ENCODE measurements around the gene NXPH3. TPM values are rescaled to one million over a fixed set of nuclear protein-coding genes. Genes with fewer than 3 reads are reported as not detected.

Gene NXPH3
- total and polyA plus RNA-seq, 2 donors (not counting 3 experiments of a cell fraction or from before 2014, with no cell fraction given), result 1.7 to 2.0 TPM

DNA sequence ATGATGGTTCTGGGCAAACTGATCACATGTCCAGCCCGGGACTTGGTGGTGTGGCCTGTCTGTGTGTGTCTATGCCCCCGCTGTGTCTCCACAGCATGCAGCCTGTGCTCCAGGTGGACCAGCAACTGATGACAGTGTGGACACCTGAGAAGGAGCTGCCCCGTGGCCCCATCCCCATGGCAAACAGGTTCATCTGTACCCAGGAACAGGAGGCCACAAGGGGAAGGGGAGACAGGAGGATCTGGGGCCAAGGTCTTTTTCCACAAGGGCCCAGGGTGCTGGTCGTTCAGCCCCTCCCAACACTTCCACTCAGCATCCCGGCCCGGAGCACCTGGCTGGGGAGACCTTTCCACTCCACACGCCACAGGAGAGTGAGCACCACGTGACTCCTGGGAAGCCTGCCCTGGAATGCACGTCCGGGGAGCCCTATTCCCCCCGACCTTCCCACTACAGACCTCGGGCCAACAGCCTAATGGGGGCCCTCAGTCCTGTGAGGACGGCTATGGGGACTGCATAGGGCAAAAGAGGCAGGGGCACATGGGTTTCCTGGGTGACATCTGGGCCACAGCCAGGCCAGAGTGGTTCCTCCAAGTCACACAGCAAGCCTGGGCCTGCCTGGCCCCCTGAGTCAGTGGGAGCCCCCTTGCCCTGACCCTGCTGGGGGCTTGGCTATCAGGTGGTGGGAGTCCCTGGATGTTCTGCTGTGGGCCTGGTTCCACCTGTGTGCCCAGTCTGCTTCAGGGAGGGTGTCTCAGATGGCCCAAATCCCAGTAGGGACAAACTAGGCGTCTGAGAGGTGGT, 20.8 kb upstream of the NXPH3 start:
- no peaks in the 10 kb centered on the region for H4K20me1 ChIP-seq (replicated peaks; ENCODE audit: control insufficient read depth, extremely low read depth, insufficient read depth, low read length)
- no peak for TF ChIP-seq POLR2AphosphoS5 (IDR thresholded peaks at IDR 0.05; ENCODE audit: insufficient read depth, low read depth, low read length)
- no peak overlapping the region for H3K27ac ChIP-seq (ENCODE audit: insufficient read depth, low read depth, low read length)
- FAIRE-seq (no peak), DNase-seq (ENCODE audit: low read depth, low spot score) (no peak)
- dilution Hi-C loops (cut with MboI; ENCODE audit: extremely low pct_ligation_motif_present, low sequenced_read_pairs), result no loop called here
- H3K36me3 ChIP-seq (ENCODE audit: control insufficient read depth in 2 of 2, extremely low read depth in 1 of 2, insufficient read depth in 2 of 2, low read length in 2 of 2), result no peaks in the 10 kb centered on the region
- no peak overlapping the region for H2AFZ ChIP-seq (ENCODE audit: low read depth, low read length)
- no peak overlapping the region for H3K4me2 ChIP-seq (ENCODE audit: insufficient read depth, low read length)
- H3K4me1 ChIP-seq (ENCODE audit: control insufficient read depth, extremely low read depth, insufficient read depth, low read length), result peaks cover 2% of the 10 kb centered on the region
- no peaks in the 10 kb centered on the region for H3K27me3 ChIP-seq (ENCODE audit: control insufficient read depth in 2 of 2, insufficient read depth in 2 of 2, low read length in 2 of 2)
- no TSS peak for BruUV-seq (replicated peaks)
- no peaks in the 10 kb centered on the region for H3K9me3 ChIP-seq (replicated peaks; ENCODE audit: control insufficient read depth, insufficient read depth, low read length)
- ChIA-PET CTCF (interaction anchor here (0.6 to 4.2 kb wide), 15 partner anchors 10 to 468 kb away, joined by 3 to 188 read pairs (median 15); partner anchors contain the start of genes PHB1 and SLC35B1), POLR2A (no interaction called here)
- no peaks in the 10 kb centered on the region for H3K9me1 ChIP-seq (replicated peaks; ENCODE audit: control insufficient read depth, extremely low read depth, insufficient read depth, low read length)
- intact Hi-C loops (cut with micrococcal nuclease), result no loop called here
- H3K79me2 ChIP-seq (ENCODE audit: control insufficient read depth, insufficient read depth, low read length), result no peaks in the 10 kb centered on the region
- H3K4me3 ChIP-seq (replicated peaks in 1 of 3; ENCODE audit: insufficient read depth in 1 of 3, low read depth in 1 of 3, low read length in 3 of 3), result no peak overlapping the region
- H3K9ac ChIP-seq (replicated peaks; ENCODE audit: extremely low read depth, insufficient read depth, low read length), result no peak overlapping the region

DNA sequence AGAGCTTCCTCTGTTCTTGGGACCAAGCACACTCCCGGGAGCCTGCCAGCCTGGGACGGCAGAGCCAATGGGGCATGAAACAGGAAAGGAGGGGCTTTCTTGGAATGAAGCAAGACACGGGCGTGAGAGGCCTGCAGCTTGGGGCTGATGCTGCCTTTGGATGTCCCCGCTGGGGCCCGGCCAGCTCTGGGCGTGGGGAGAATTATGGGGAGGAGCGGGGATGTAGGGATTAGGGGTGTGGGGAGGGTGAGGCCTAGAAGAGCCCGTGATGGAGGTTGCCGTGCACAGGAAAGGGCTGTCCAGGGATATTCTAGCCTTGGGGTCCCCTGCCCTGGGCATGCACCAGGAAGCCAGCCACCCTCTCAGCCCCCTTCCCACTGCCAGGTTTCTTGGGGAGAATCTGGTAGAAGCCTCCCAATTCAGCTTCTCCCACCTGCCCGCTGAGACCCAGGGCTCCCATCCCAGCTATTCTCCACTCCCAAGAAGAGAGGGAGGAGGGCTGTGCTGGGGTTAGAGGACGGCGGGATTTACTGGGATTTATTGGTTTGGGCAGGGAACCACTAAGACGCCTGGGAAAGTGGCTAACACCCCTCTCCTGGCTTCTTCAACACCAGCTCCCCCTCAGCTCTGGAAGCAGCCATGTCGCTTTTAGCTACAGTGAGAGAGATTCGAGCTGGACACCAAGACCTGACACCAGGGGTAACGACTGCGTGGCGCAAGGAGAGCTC, 20.0 kb upstream of the NXPH3 start:
- Histone ChIP-seq H3K9ac (replicated peaks; ENCODE audit: extremely low read depth, insufficient read depth, low read length) (no peak overlapping the region), H2AFZ (ENCODE audit: low read depth, low read length) (peak overlapping the region; percentile 98), H3K27me3 (ENCODE audit: control insufficient read depth in 2 of 2, insufficient read depth in 2 of 2, low read length in 2 of 2) (no peaks in the 10 kb centered on the region), H3K9me3 (replicated peaks; ENCODE audit: control insufficient read depth, insufficient read depth, low read length) (no peaks in the 10 kb centered on the region), H3K4me2 (ENCODE audit: insufficient read depth, low read length) (peak overlapping the region; percentile 25), H3K4me3 (replicated peaks in 1 of 3; ENCODE audit: insufficient read depth in 1 of 3, low read depth in 1 of 3, low read length in 3 of 3) (no peak overlapping the region), H4K20me1 (replicated peaks; ENCODE audit: control insufficient read depth, extremely low read depth, insufficient read depth, low read length) (no peaks in the 10 kb centered on the region), H3K36me3 (ENCODE audit: control insufficient read depth in 2 of 2, extremely low read depth in 1 of 2, insufficient read depth in 2 of 2, low read length in 2 of 2) (no peaks in the 10 kb centered on the region), H3K4me1 (ENCODE audit: control insufficient read depth, extremely low read depth, insufficient read depth, low read length) (peaks cover 2% of the 10 kb centered on the region), H3K79me2 (ENCODE audit: control insufficient read depth, insufficient read depth, low read length) (no peaks in the 10 kb centered on the region), H3K9me1 (replicated peaks; ENCODE audit: control insufficient read depth, extremely low read depth, insufficient read depth, low read length) (no peaks in the 10 kb centered on the region), H3K27ac (ENCODE audit: insufficient read depth, low read depth, low read length) (no peak overlapping the region)
- intact Hi-C loops (cut with micrococcal nuclease) (loop anchor here (1.0 kb wide), 4 partner anchors 59 to 240 kb away; no protein-coding TSS in a partner anchor), dilution Hi-C loops (cut with MboI; ENCODE audit: extremely low pct_ligation_motif_present, low sequenced_read_pairs) (no loop called here)
- no peak for DNase-seq (ENCODE audit: low read depth, low spot score)
- no TSS peak for BruUV-seq (replicated peaks)
- FAIRE-seq, result no peak
- ChIA-PET CTCF (interaction anchor here (0.6 to 4.2 kb wide), 38 partner anchors 10 to 469 kb away, joined by 3 to 188 read pairs (median 5); partner anchors contain the start of genes FAM117A, NGFR, PHB1 and SLC35B1), POLR2A (no interaction called here)
- no peak for TF ChIP-seq MYC (IDR thresholded peaks at IDR 0.05; ENCODE audit: low read depth, low read length)
- TF ChIP-seq GATA2 (IDR thresholded peaks at IDR 0.05; ENCODE audit: insufficient read depth, insufficient read length, low read depth, low read length), result no peak
- no peak for TF ChIP-seq FOS (IDR thresholded peaks at IDR 0.05; ENCODE audit: borderline replicate concordance, insufficient read depth, low read length)
- TF ChIP-seq EZH2 (IDR thresholded peaks at IDR 0.05; ENCODE audit: borderline replicate concordance, low read depth, low read length, severe bottlenecking), result no peak
- no peak for TF ChIP-seq POLR2AphosphoS5 (IDR thresholded peaks at IDR 0.05; ENCODE audit: insufficient read depth, low read depth, low read length)
- TF ChIP-seq, protein P1, sequence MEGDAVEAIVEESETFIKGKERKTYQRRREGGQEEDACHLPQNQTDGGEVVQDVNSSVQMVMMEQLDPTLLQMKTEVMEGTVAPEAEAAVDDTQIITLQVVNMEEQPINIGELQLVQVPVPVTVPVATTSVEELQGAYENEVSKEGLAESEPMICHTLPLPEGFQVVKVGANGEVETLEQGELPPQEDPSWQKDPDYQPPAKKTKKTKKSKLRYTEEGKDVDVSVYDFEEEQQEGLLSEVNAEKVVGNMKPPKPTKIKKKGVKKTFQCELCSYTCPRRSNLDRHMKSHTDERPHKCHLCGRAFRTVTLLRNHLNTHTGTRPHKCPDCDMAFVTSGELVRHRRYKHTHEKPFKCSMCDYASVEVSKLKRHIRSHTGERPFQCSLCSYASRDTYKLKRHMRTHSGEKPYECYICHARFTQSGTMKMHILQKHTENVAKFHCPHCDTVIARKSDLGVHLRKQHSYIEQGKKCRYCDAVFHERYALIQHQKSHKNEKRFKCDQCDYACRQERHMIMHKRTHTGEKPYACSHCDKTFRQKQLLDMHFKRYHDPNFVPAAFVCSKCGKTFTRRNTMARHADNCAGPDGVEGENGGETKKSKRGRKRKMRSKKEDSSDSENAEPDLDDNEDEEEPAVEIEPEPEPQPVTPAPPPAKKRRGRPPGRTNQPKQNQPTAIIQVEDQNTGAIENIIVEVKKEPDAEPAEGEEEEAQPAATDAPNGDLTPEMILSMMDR (IDR thresholded peaks at IDR 0.05; ENCODE audit: extremely low read depth in 1 of 2, insufficient read depth in 1 of 2, low read depth in 1 of 2, low read length in 2 of 2), result no peak
- TF ChIP-seq POLR2A (IDR thresholded peaks at IDR 0.05; ENCODE audit: low read depth, low read length), result no peak
- TF ChIP-seq, protein P2, sequence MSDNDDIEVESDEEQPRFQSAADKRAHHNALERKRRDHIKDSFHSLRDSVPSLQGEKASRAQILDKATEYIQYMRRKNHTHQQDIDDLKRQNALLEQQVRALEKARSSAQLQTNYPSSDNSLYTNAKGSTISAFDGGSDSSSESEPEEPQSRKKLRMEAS (IDR thresholded peaks at IDR 0.05; ENCODE audit: insufficient read depth, insufficient read length), result no peak
- TF ChIP-seq JUN (IDR thresholded peaks at IDR 0.05; ENCODE audit: borderline replicate concordance, insufficient read depth, insufficient read length, low read depth), result no peak

Measured in endothelial cell of umbilical vein (primary cell).